HG02588 (cell line): ENCODE results near the gene MORN3.

Experiments
- ATAC-seq: cut with Tn5 transposase; IDR thresholded peaks from one replicate; pipeline ENCODE4 v1.9.1; 2021; ENCODE audit warnings: mild to moderate bottlenecking, moderate library complexity; ENCODE audit not compliant: unreplicated experiment

Gene MORN3

GRCh38 chr12:121610239-121611149, 59.0 kb downstream of the MORN3 start:
- ATAC-seq = no peak

DNA sequence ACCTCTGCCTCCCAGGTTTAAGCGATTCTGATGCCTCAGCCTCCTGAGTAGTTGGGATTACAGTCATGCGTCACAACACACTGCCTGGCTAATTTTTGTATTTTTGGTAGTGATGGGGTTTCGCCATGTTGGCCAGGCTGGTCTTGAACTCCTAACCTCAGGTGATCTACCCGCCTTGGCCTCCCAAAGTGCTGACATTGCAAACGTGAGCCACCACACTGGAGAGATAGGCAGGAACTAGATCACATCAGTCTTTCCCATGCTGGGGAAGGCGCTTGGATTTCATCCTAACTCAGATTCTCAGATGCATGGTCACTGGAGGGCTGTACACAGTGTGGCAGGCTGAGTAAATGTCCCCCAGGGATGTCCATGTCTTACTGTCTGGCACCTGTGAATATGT, 61.2 kb downstream of the MORN3 start:
- ATAC-seq = no peak

- no peak for ATAC-seq
Measured at GRCh38 chr12:121603581-121603980, 65.9 kb downstream of the MORN3 start.

GRCh38 chr12:121602766-121603165, 66.7 kb downstream of the MORN3 start:
- no peak for ATAC-seq

DNA sequence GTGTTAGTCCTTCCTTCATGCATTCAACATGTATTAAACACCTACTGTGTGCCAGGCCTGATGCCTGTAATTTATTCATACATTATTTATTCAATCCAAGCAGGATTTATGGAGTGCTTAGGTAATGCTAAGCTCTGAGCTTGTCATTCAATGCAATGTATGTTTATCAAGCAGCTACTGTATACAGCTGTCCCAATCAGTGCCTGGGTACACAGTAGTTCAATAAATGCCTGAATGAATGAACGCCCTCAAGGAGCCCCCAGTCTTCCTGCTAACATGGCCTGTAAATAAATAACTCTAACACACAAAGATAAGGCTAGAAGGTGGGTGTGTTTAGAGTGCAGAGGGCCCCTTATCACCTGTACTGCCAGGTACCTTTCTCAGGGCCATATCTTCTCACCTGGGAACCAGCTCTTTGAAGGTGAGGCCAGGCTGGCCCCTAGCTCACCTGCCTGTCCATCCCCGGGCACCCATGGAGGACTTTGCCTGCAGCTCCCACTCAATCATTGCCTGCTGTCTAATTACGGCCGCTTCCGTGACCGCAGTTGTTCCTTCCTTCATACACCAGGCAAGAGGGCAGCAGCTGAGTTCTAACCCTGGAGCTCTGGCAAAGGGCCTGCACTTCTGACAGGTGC, 68.6 kb downstream of the MORN3 start:
- ATAC-seq = no peak
